HL-60 (cell line): ENCODE results near the gene MAD1L1.

Experiments
- POLR2AphosphoS5 ChIP-seq: IDR thresholded peaks from 2 replicates; pipeline ENCODE4 v1.6.1; 2012; ENCODE audit warnings: low read depth
- TF ChIP-seq, protein P1 (sequence below): IDR thresholded peaks from 2 replicates; pipeline ENCODE4 v1.6.1; 2012; ENCODE audit warnings: low read depth; ENCODE audit not compliant: insufficient replicate concordance
- TF ChIP-seq, protein P2 (sequence below): IDR thresholded peaks from one replicate; pipeline ENCODE4 v1.5.1; 2011; ENCODE audit warnings: low read length, control low read depth, inconsistent platforms; ENCODE audit not compliant: insufficient read depth

DNA sequence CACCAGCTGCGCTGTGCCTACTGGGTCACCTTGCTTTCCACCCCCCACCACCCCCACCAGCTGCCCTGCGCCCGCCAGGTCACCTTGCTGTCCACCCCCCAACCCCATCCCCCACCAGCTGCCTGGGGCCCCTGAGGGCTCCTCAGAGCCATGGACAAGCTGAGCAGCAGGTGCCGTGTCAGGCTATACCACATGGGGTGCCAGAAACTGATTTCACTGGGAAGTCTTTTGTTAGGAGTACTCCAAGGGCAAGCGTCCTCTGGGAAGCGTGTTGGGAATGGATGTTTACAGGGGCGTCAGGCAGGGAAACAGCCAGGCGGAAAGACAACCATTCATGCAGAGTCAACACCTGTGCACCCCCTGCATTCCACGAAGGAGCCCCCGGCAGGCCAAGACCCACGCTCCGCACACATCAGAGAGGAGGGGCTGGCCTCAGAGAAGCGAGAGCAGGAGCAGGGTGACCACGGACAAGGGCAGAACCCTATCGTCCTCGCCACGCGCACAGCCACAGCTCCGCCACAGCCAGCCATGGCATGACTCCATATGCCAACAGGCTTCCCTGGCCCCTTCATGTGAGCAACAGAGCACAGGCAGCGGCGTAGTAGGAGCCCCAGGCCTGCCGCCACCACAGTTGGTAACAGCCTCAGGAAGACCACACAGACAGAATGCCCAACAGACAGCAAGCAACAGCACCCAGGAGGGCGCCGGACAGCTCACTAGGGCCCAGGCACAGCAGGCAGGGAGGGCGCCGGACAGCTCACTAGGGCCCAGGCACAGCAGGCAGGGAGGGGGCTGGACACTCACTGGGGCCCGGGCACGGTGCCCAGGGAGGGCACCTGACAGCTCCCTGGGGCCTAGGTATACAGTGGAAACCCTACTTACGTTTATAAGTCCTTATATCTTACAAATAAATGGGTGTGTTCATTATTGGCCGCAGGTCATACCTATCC, 180.8 kb downstream of the MAD1L1 start:
- TF ChIP-seq, protein P1, sequence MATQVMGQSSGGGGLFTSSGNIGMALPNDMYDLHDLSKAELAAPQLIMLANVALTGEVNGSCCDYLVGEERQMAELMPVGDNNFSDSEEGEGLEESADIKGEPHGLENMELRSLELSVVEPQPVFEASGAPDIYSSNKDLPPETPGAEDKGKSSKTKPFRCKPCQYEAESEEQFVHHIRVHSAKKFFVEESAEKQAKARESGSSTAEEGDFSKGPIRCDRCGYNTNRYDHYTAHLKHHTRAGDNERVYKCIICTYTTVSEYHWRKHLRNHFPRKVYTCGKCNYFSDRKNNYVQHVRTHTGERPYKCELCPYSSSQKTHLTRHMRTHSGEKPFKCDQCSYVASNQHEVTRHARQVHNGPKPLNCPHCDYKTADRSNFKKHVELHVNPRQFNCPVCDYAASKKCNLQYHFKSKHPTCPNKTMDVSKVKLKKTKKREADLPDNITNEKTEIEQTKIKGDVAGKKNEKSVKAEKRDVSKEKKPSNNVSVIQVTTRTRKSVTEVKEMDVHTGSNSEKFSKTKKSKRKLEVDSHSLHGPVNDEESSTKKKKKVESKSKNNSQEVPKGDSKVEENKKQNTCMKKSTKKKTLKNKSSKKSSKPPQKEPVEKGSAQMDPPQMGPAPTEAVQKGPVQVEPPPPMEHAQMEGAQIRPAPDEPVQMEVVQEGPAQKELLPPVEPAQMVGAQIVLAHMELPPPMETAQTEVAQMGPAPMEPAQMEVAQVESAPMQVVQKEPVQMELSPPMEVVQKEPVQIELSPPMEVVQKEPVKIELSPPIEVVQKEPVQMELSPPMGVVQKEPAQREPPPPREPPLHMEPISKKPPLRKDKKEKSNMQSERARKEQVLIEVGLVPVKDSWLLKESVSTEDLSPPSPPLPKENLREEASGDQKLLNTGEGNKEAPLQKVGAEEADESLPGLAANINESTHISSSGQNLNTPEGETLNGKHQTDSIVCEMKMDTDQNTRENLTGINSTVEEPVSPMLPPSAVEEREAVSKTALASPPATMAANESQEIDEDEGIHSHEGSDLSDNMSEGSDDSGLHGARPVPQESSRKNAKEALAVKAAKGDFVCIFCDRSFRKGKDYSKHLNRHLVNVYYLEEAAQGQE, result no peak
- TF ChIP-seq, protein P2, sequence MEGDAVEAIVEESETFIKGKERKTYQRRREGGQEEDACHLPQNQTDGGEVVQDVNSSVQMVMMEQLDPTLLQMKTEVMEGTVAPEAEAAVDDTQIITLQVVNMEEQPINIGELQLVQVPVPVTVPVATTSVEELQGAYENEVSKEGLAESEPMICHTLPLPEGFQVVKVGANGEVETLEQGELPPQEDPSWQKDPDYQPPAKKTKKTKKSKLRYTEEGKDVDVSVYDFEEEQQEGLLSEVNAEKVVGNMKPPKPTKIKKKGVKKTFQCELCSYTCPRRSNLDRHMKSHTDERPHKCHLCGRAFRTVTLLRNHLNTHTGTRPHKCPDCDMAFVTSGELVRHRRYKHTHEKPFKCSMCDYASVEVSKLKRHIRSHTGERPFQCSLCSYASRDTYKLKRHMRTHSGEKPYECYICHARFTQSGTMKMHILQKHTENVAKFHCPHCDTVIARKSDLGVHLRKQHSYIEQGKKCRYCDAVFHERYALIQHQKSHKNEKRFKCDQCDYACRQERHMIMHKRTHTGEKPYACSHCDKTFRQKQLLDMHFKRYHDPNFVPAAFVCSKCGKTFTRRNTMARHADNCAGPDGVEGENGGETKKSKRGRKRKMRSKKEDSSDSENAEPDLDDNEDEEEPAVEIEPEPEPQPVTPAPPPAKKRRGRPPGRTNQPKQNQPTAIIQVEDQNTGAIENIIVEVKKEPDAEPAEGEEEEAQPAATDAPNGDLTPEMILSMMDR, result no peak
- TF ChIP-seq POLR2AphosphoS5, result no peak
